ENCODE measurements around the gene RAB3C. TPM values are rescaled to one million over a fixed set of nuclear protein-coding genes. Genes with fewer than 3 reads are reported as not detected.

RAB3C gene
- polyA plus RNA-seq, 1 donor (not counting 4 experiments of a cell fraction or from before 2014, with no cell fraction given) = not detected

- Histone ChIP-seq H3K4me2 (ENCODE audit: control insufficient read depth, extremely low read depth, insufficient read depth, low read depth, low read length) (no peak overlapping the region), H3K36me3 (ENCODE audit: control insufficient read depth in 2 of 2, extremely low read depth in 1 of 2, insufficient read depth in 2 of 2, low read length in 2 of 2) (no peaks in the 10 kb centered on the region), H2AFZ (ENCODE audit: control insufficient read depth, low read length) (no peak overlapping the region), H3K4me1 (ENCODE audit: control insufficient read depth, extremely low read depth, insufficient read depth, low read length) (no peaks in the 10 kb centered on the region), H4K20me1 (ENCODE audit: control insufficient read depth, extremely low read depth, insufficient read depth, low read length) (no peaks in the 10 kb centered on the region), H3K4me3 (ENCODE audit: control insufficient read depth in 2 of 3, extremely low read depth in 1 of 3, insufficient read depth in 2 of 3, low read depth in 1 of 3, low read length in 3 of 3) (no peak overlapping the region), H3K9me1 (ENCODE audit: control insufficient read depth, extremely low read depth, insufficient read depth, low read length) (no peaks in the 10 kb centered on the region), H3K27me3 (ENCODE audit: control insufficient read depth, extremely low read depth, insufficient read depth, low read length) (no peaks in the 10 kb centered on the region), H3K27ac (ENCODE audit: control insufficient read depth, insufficient read depth, low read length) (no peak overlapping the region), H3K9me3 (ENCODE audit: control insufficient read depth, low read depth, low read length) (no peaks in the 10 kb centered on the region), H3K79me2 (ENCODE audit: control insufficient read depth, insufficient read depth, low read length) (no peaks in the 10 kb centered on the region), H3K9ac (ENCODE audit: control insufficient read depth, extremely low read depth, insufficient read depth, low read length) (no peak overlapping the region)
- no peak for DNase-seq (ENCODE audit: low read depth, low spot score)
- TF ChIP-seq EZH2 (IDR thresholded peaks at IDR 0.05; ENCODE audit: low read length) = no peak
- TF ChIP-seq CTCF (optimal IDR thresholded peaks at IDR 0.05 in 1 of 3, IDR thresholded peaks at IDR 0.05 in 1 of 3, conservative IDR thresholded peaks at IDR 0.05 in 1 of 3; ENCODE audit: extremely low read depth in 1 of 3, insufficient read depth in 2 of 3, low read length in 3 of 3) = no peak
- dilution Hi-C loops (cut with MboI; ENCODE audit: extremely low pct_ligation_motif_present, low sequenced_read_pairs) = no loop called here
- FAIRE-seq = no peak
Observed at GRCh38 chr5:58735637-58736036, 152.8 kb downstream of the RAB3C start.

GRCh38 chr5:58736214-58736613, 153.3 kb downstream of the RAB3C start:
- Histone ChIP-seq H3K27me3 (ENCODE audit: control insufficient read depth, extremely low read depth, insufficient read depth, low read length) (no peaks in the 10 kb centered on the region), H3K9ac (ENCODE audit: control insufficient read depth, extremely low read depth, insufficient read depth, low read length) (no peak overlapping the region), H3K9me1 (ENCODE audit: control insufficient read depth, extremely low read depth, insufficient read depth, low read length) (no peaks in the 10 kb centered on the region), H3K4me3 (ENCODE audit: control insufficient read depth in 2 of 3, extremely low read depth in 1 of 3, insufficient read depth in 2 of 3, low read depth in 1 of 3, low read length in 3 of 3) (no peak overlapping the region), H3K79me2 (ENCODE audit: control insufficient read depth, insufficient read depth, low read length) (no peaks in the 10 kb centered on the region), H3K36me3 (ENCODE audit: control insufficient read depth in 2 of 2, extremely low read depth in 1 of 2, insufficient read depth in 2 of 2, low read length in 2 of 2) (no peaks in the 10 kb centered on the region), H4K20me1 (ENCODE audit: control insufficient read depth, extremely low read depth, insufficient read depth, low read length) (no peaks in the 10 kb centered on the region), H3K9me3 (ENCODE audit: control insufficient read depth, low read depth, low read length) (no peaks in the 10 kb centered on the region), H2AFZ (ENCODE audit: control insufficient read depth, low read length) (no peak overlapping the region), H3K27ac (ENCODE audit: control insufficient read depth, insufficient read depth, low read length) (no peak overlapping the region), H3K4me2 (ENCODE audit: control insufficient read depth, extremely low read depth, insufficient read depth, low read depth, low read length) (no peak overlapping the region), H3K4me1 (ENCODE audit: control insufficient read depth, extremely low read depth, insufficient read depth, low read length) (no peaks in the 10 kb centered on the region)
- dilution Hi-C loops (cut with MboI; ENCODE audit: extremely low pct_ligation_motif_present, low sequenced_read_pairs) = no loop called here
- no peak for FAIRE-seq
- no peak for DNase-seq (ENCODE audit: low read depth, low spot score)
- TF ChIP-seq EZH2 (IDR thresholded peaks at IDR 0.05; ENCODE audit: low read length) (no peak), CTCF (optimal IDR thresholded peaks at IDR 0.05 in 1 of 3, IDR thresholded peaks at IDR 0.05 in 1 of 3, conservative IDR thresholded peaks at IDR 0.05 in 1 of 3; ENCODE audit: extremely low read depth in 1 of 3, insufficient read depth in 2 of 3, low read length in 3 of 3) (no peak)
